ENCODE measurements around the gene KDM7A.

DNA sequence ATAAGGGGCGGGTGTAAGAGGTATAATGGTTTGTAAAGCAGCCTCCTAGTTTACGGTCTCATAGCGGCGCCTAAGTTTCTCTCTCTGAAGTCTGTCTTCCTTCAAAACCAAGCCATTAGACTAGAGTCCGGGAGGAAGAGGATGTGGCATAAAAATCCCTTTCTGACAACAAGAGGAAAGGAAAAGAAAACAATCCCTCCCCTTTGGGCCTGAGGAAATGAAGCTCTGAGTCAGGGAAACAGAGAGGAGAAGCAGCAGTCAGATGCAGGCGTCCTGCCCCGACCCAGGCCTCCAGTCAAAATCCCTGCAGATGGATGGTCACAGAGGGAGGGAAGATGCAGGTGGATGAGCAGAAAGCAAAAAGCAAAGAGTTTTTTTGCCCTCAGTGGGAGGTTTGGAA, 137.7 kb downstream of the KDM7A start:
- TF ChIP-seq RFX5 (IDR thresholded peaks at IDR 0.05; ENCODE audit: low read depth, low read length) (no peak), CEBPB (IDR thresholded peaks at IDR 0.05; ENCODE audit: borderline replicate concordance in 1 of 2, low read depth in 2 of 2, low read length in 2 of 2) (no peak), POLR2A (IDR thresholded peaks at IDR 0.05; ENCODE audit: low read depth, low read length) (no peak), EZH2 (IDR thresholded peaks at IDR 0.05; ENCODE audit: borderline replicate concordance, control insufficient read depth, low read depth, low read length) (no peak), FOS (IDR thresholded peaks at IDR 0.05; ENCODE audit: borderline replicate concordance, extremely low read depth, insufficient read length) (no peak), NFIC (IDR thresholded peaks at IDR 0.05; ENCODE audit: low read depth, low read length) (no peak), ESRRA (IDR thresholded peaks at IDR 0.05; ENCODE audit: low read length) (no peak), SP1 (IDR thresholded peaks at IDR 0.05; ENCODE audit: low read depth, low read length) (no peak), RBBP5 (conservative IDR thresholded peaks at IDR 0.05) (no peak)
- TF ChIP-seq, protein P1, sequence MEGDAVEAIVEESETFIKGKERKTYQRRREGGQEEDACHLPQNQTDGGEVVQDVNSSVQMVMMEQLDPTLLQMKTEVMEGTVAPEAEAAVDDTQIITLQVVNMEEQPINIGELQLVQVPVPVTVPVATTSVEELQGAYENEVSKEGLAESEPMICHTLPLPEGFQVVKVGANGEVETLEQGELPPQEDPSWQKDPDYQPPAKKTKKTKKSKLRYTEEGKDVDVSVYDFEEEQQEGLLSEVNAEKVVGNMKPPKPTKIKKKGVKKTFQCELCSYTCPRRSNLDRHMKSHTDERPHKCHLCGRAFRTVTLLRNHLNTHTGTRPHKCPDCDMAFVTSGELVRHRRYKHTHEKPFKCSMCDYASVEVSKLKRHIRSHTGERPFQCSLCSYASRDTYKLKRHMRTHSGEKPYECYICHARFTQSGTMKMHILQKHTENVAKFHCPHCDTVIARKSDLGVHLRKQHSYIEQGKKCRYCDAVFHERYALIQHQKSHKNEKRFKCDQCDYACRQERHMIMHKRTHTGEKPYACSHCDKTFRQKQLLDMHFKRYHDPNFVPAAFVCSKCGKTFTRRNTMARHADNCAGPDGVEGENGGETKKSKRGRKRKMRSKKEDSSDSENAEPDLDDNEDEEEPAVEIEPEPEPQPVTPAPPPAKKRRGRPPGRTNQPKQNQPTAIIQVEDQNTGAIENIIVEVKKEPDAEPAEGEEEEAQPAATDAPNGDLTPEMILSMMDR (IDR thresholded peaks at IDR 0.05 in 2 of 3, conservative IDR thresholded peaks at IDR 0.05 in 1 of 3; ENCODE audit: control insufficient read depth in 2 of 3, extremely low read depth in 1 of 3, insufficient read depth in 1 of 3, low read depth in 3 of 3, low read length in 3 of 3), result no peak
- TF ChIP-seq, protein P2, sequence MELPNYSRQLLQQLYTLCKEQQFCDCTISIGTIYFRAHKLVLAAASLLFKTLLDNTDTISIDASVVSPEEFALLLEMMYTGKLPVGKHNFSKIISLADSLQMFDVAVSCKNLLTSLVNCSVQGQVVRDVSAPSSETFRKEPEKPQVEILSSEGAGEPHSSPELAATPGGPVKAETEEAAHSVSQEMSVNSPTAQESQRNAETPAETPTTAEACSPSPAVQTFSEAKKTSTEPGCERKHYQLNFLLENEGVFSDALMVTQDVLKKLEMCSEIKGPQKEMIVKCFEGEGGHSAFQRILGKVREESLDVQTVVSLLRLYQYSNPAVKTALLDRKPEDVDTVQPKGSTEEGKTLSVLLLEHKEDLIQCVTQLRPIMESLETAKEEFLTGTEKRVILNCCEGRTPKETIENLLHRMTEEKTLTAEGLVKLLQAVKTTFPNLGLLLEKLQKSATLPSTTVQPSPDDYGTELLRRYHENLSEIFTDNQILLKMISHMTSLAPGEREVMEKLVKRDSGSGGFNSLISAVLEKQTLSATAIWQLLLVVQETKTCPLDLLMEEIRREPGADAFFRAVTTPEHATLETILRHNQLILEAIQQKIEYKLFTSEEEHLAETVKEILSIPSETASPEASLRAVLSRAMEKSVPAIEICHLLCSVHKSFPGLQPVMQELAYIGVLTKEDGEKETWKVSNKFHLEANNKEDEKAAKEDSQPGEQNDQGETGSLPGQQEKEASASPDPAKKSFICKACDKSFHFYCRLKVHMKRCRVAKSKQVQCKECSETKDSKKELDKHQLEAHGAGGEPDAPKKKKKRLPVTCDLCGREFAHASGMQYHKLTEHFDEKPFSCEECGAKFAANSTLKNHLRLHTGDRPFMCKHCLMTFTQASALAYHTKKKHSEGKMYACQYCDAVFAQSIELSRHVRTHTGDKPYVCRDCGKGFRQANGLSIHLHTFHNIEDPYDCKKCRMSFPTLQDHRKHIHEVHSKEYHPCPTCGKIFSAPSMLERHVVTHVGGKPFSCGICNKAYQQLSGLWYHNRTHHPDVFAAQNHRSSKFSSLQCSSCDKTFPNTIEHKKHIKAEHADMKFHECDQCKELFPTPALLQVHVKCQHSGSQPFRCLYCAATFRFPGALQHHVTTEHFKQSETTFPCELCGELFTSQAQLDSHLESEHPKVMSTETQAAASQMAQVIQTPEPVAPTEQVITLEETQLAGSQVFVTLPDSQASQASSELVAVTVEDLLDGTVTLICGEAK (IDR thresholded peaks at IDR 0.05; ENCODE audit: borderline replicate concordance), result no peak

All from GM12878 (cell line).